ENCODE measurements around the gene APOBEC3C.
"Not testable (repeated sequence)": the region's sequence is repeated elsewhere in the genome, so short reads cannot be mapped to it uniquely, and the experiment has no call there.

APOBEC3C gene

DNA sequence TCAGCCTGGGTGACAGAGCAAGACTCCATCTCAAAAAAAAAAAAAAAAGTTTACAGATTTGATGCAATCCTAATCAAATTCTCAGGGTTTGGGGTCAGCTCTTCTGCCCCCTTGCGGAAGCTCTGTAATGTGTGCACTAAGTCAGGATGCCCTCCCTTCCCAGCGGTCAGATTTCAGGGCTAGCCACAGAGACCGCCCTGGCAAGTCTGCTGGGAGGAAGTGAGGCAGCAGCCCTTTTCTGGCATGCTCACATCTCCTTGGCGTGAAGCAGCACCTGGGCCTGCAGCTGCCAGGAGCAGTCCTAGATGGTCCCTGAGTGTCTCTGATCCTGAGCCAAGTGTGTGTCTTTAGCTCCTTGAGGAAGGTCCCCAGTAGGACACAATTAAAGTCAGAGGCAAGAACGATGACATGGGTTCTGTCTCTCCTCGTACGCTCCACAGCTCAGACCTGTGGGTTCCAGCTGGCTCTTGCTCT, 10.9 kb upstream of the APOBEC3C start:
- Histone ChIP-seq H3K9me3 (ENCODE audit: control insufficient read depth in 1 of 2, low read length in 2 of 2) (no peaks in the 10 kb centered on the region), H3K27me3 (ENCODE audit: control insufficient read depth in 1 of 2, insufficient read depth in 2 of 2, low read length in 2 of 2) (no peaks in the 10 kb centered on the region), H3K4me1 (ENCODE audit: control insufficient read depth in 1 of 2, insufficient read depth in 2 of 2, low read length in 2 of 2) (peaks cover 0 to 6% of the 10 kb centered on the region in 2 donors), H3K27ac (ENCODE audit: low read depth, low read length) (no peak overlapping the region), H3K4me3 (ENCODE audit: low read depth in 1 of 2, low read length in 2 of 2) (no peak overlapping the region), H3K36me3 (ENCODE audit: control insufficient read depth in 1 of 2, insufficient read depth in 2 of 2, low read length in 2 of 2) (no peaks in the 10 kb centered on the region), H3K9ac (ENCODE audit: low read depth in 1 of 2, low read length in 2 of 2) (no peak overlapping the region)

DNA sequence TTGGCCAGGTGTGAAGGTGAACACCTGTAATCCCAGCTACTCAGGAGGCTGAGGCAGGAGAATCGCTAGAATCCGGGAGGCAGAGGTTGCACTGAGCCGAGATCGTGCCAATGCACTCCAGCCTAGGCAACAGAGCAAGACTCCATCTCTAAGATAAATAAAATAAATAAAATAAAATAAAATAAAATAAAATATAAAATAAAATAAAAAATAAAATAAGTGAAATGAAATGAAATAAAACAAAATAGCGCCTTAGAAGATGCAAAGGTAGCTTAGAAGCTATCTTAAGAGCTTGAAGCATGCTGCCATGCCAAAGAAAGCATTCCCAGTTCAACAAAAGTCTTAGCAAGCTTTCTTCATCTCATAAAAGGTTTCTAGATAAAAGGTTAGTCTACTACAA, 6.9 kb upstream of the APOBEC3C start:
- no peak overlapping the region for H3K4me3 ChIP-seq (ENCODE audit: low read depth in 1 of 2, low read length in 2 of 2)
- H3K27ac ChIP-seq (ENCODE audit: low read depth, low read length), result no peak overlapping the region
- peaks cover 0 to 6% of the 10 kb centered on the region in 2 donors for H3K4me1 ChIP-seq (ENCODE audit: control insufficient read depth in 1 of 2, insufficient read depth in 2 of 2, low read length in 2 of 2)
- H3K27me3 ChIP-seq (ENCODE audit: control insufficient read depth in 1 of 2, insufficient read depth in 2 of 2, low read length in 2 of 2), result no peaks in the 10 kb centered on the region
- no peaks in the 10 kb centered on the region for H3K9me3 ChIP-seq (ENCODE audit: control insufficient read depth in 1 of 2, low read length in 2 of 2)
- no peaks in the 10 kb centered on the region for H3K36me3 ChIP-seq (ENCODE audit: control insufficient read depth in 1 of 2, insufficient read depth in 2 of 2, low read length in 2 of 2)
- no peak overlapping the region for H3K9ac ChIP-seq (ENCODE audit: low read depth in 1 of 2, low read length in 2 of 2)

- not testable (repeated sequence) for H3K4me3 ChIP-seq (ENCODE audit: low read depth in 1 of 2, low read length in 2 of 2); H3K4me1 ChIP-seq (ENCODE audit: control insufficient read depth in 1 of 2, insufficient read depth in 2 of 2, low read length in 2 of 2); H3K9me3 ChIP-seq (ENCODE audit: control insufficient read depth in 1 of 2, low read length in 2 of 2); H3K9ac ChIP-seq (ENCODE audit: low read depth in 1 of 2, low read length in 2 of 2); H3K36me3 ChIP-seq (ENCODE audit: control insufficient read depth in 1 of 2, insufficient read depth in 2 of 2, low read length in 2 of 2); H3K27ac ChIP-seq (ENCODE audit: low read depth, low read length); H3K27me3 ChIP-seq (ENCODE audit: control insufficient read depth in 1 of 2, insufficient read depth in 2 of 2, low read length in 2 of 2)
Measured at GRCh38 chr22:39008271-39008850, 5.7 kb upstream of the APOBEC3C start.

- peaks cover 5 to 14% of the 10 kb centered on the region in 2 donors for H3K4me1 ChIP-seq (ENCODE audit: control insufficient read depth in 1 of 2, insufficient read depth in 2 of 2, low read length in 2 of 2)
- H3K9ac ChIP-seq (ENCODE audit: low read depth in 1 of 2, low read length in 2 of 2), result no peak overlapping the region
- H3K4me3 ChIP-seq (ENCODE audit: low read depth in 1 of 2, low read length in 2 of 2), result no peak overlapping the region
- H3K27ac ChIP-seq (ENCODE audit: low read depth, low read length), result no peak overlapping the region
- no peaks in the 10 kb centered on the region for H3K27me3 ChIP-seq (ENCODE audit: control insufficient read depth in 1 of 2, insufficient read depth in 2 of 2, low read length in 2 of 2)
- H3K9me3 ChIP-seq (ENCODE audit: control insufficient read depth in 1 of 2, low read length in 2 of 2), result no peaks in the 10 kb centered on the region
- no peaks in the 10 kb centered on the region for H3K36me3 ChIP-seq (ENCODE audit: control insufficient read depth in 1 of 2, insufficient read depth in 2 of 2, low read length in 2 of 2)
Measured at GRCh38 chr22:39010946-39011345, 3.1 kb upstream of the APOBEC3C start.

DNA sequence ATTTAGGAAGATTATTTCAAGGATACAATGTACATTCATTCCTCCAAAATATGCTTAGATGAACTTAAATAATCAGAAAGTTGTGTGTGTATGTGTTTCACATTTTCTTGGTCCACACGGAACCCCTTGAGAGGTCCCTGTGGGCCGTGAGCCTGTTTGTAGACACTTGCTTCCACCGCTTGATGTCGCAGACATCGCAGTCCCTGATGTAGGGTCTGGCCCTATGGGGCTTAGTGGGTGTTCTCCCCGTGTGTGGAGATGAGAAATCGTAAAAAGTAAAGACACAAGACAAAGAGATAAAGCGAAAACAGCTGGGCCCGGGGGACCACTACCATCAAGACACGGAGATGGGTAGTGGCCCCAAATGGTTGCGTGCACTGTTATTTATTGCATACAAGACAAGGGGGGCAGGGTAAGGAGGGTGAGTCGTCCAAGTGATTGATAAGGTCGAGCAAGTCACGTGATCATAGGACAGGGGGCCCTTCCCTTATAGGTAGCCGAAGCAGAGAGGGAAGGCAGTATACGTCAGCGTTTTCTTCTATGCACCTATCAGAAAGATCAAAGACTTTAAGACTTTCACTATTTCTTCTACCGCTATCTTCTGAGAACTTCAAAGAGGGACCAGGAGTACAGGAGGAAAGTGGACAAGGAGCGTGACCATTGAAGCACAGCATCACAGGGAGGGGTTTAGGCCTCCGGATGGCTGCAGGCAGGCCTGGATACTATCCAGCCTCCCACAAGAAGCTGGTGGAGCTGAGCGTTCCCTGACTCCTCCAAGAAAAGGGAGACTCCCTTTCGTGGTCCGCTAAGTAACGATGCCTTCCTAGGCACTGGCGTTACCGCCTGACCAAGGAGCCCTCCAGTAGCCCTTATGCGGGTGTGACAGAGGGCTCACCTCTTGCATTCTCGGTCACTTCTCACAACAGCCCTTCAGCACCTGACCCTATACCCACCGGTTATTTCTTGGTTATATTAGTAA, 1.2 kb upstream of the APOBEC3C start:
- H3K4me3 ChIP-seq (ENCODE audit: low read depth in 1 of 2, low read length in 2 of 2), result no peak overlapping the region
- no peaks in the 10 kb centered on the region for H3K9me3 ChIP-seq (ENCODE audit: control insufficient read depth in 1 of 2, low read length in 2 of 2)
- H3K27ac ChIP-seq (ENCODE audit: low read depth, low read length), result no peak overlapping the region
- H3K27me3 ChIP-seq (ENCODE audit: control insufficient read depth in 1 of 2, insufficient read depth in 2 of 2, low read length in 2 of 2), result no peaks in the 10 kb centered on the region
- H3K36me3 ChIP-seq (ENCODE audit: control insufficient read depth in 1 of 2, insufficient read depth in 2 of 2, low read length in 2 of 2), result no peaks in the 10 kb centered on the region
- H3K4me1 ChIP-seq (ENCODE audit: control insufficient read depth in 1 of 2, insufficient read depth in 2 of 2, low read length in 2 of 2), result peaks cover 5 to 14% of the 10 kb centered on the region in 2 donors
- H3K9ac ChIP-seq (ENCODE audit: low read depth in 1 of 2, low read length in 2 of 2), result no peak overlapping the region

GRCh38 chr22:39013561-39013941, 506 bp upstream of the APOBEC3C start:
- Histone ChIP-seq H3K9ac (ENCODE audit: low read depth in 1 of 2, low read length in 2 of 2) (peak overlapping the region; percentile 63 to 65), H3K27ac (ENCODE audit: low read depth, low read length) (peak overlapping the region; percentile 57), H3K4me1 (ENCODE audit: control insufficient read depth in 1 of 2, insufficient read depth in 2 of 2, low read length in 2 of 2) (peaks cover 5 to 14% of the 10 kb centered on the region in 2 donors), H3K4me3 (ENCODE audit: low read depth in 1 of 2, low read length in 2 of 2) (peak overlapping the region; percentile 68 to 70)
- H3K36me3 ChIP-seq (ENCODE audit: control insufficient read depth in 1 of 2, insufficient read depth in 2 of 2, low read length in 2 of 2); H3K27me3 ChIP-seq (ENCODE audit: control insufficient read depth in 1 of 2, insufficient read depth in 2 of 2, low read length in 2 of 2); H3K9me3 ChIP-seq (ENCODE audit: control insufficient read depth in 1 of 2, low read length in 2 of 2): not testable (repeated sequence)

DNA sequence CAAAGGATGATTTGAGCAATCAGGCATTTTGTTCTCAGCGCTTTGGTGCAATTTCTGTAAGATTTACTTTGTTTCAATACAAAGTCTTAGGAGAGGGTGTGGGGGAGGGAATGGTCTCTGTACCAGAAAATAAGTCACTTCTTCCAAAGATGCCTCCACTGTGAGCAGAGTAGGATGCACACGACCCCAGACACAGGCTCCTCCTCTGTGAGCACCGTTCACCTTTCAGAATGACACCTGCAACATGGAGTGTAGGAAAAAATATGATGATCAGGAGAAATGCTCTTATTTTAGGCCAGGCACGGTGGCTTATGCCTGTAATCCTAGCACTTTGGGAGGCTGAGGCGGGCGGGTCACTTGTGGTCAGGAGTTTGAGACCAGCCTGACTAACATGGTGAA, 665 bp downstream of the APOBEC3C start:
- Histone ChIP-seq H3K27ac (ENCODE audit: low read depth, low read length) (peak overlapping the region; percentile 57), H3K9ac (ENCODE audit: low read depth in 1 of 2, low read length in 2 of 2) (peak overlapping the region; percentile 4 to 65), H3K4me1 (ENCODE audit: control insufficient read depth in 1 of 2, insufficient read depth in 2 of 2, low read length in 2 of 2) (peaks cover 5 to 14% of the 10 kb centered on the region in 2 donors), H3K4me3 (ENCODE audit: low read depth in 1 of 2, low read length in 2 of 2) (peak overlapping the region; percentile 68 to 70)
- H3K27me3 ChIP-seq (ENCODE audit: control insufficient read depth in 1 of 2, insufficient read depth in 2 of 2, low read length in 2 of 2); H3K36me3 ChIP-seq (ENCODE audit: control insufficient read depth in 1 of 2, insufficient read depth in 2 of 2, low read length in 2 of 2); H3K9me3 ChIP-seq (ENCODE audit: control insufficient read depth in 1 of 2, low read length in 2 of 2): not testable (repeated sequence)

GRCh38 chr22:39016592-39016991, 2.5 kb downstream of the APOBEC3C start:
- H3K4me3 ChIP-seq (ENCODE audit: low read depth in 1 of 2, low read length in 2 of 2), result no peak overlapping the region
- peaks cover 5 to 14% of the 10 kb centered on the region in 2 donors for H3K4me1 ChIP-seq (ENCODE audit: control insufficient read depth in 1 of 2, insufficient read depth in 2 of 2, low read length in 2 of 2)

GRCh38 chr22:39017596-39018365, 3.7 kb downstream of the APOBEC3C start:
- H3K4me1 ChIP-seq (ENCODE audit: control insufficient read depth in 1 of 2, insufficient read depth in 2 of 2, low read length in 2 of 2), result peaks cover 5 to 18% of the 10 kb centered on the region in 2 donors

More at GRCh38 chr22:39016592-39016991, 2.5 kb downstream of the APOBEC3C start:
- Histone ChIP-seq H3K9ac (ENCODE audit: low read depth in 1 of 2, low read length in 2 of 2) (no peak overlapping the region), H3K27me3 (ENCODE audit: control insufficient read depth in 1 of 2, insufficient read depth in 2 of 2, low read length in 2 of 2) (no peaks in the 10 kb centered on the region), H3K9me3 (ENCODE audit: control insufficient read depth in 1 of 2, low read length in 2 of 2) (no peaks in the 10 kb centered on the region), H3K27ac (ENCODE audit: low read depth, low read length) (no peak overlapping the region), H3K36me3 (ENCODE audit: control insufficient read depth in 1 of 2, insufficient read depth in 2 of 2, low read length in 2 of 2) (no peaks in the 10 kb centered on the region)

More at GRCh38 chr22:39017596-39018365, 3.7 kb downstream of the APOBEC3C start:
- Histone ChIP-seq H3K9me3 (ENCODE audit: control insufficient read depth in 1 of 2, low read length in 2 of 2) (no peaks in the 10 kb centered on the region), H3K27me3 (ENCODE audit: control insufficient read depth in 1 of 2, insufficient read depth in 2 of 2, low read length in 2 of 2) (no peaks in the 10 kb centered on the region), H3K36me3 (ENCODE audit: control insufficient read depth in 1 of 2, insufficient read depth in 2 of 2, low read length in 2 of 2) (no peaks in the 10 kb centered on the region), H3K4me3 (ENCODE audit: low read depth in 1 of 2, low read length in 2 of 2) (no peak overlapping the region), H3K9ac (ENCODE audit: low read depth in 1 of 2, low read length in 2 of 2) (no peak overlapping the region), H3K27ac (ENCODE audit: low read depth, low read length) (no peak overlapping the region)
